H1 (cell line): ENCODE measurements around the gene GABPB1. TPM values are rescaled to one million over a fixed set of nuclear protein-coding genes. Genes with fewer than 3 reads are reported as not detected.

Source experiments
- CTCF ChIA-PET: fragments of 300-600 bp; sonication (Branson Sonifier 250); formaldehyde crosslinking; loops from one replicate; lab custom pipeline; 2021; ENCODE audit not compliant: partially characterized antibody; lab: Charles Lee
- POLR2A ChIA-PET: fragments of 300-600 bp; sonication (Branson Sonifier 250); formaldehyde crosslinking; loops from one replicate; lab custom pipeline; 2021; ENCODE audit warnings: inconsistent platforms; ENCODE audit not compliant: partially characterized antibody; lab: Charles Lee
- DNase-seq, 2 experiments: peaks; one replicate each; pipeline versions ENCODE4 v3.0.0 to v3.0.0-alpha.2; 2010 to 2022; ENCODE audit warnings: low spot score in 2 of 2, low read depth in 1 of 2, mixed read lengths in 1 of 2
- FAIRE-seq: peaks from 2 replicates; lab custom pipeline; 2011; peaks lifted over from hg19 to GRCh38; lab: Jason Lieb, UNC
- H2AFZ ChIP-seq: 2 replicates; pipeline ENCODE4 v1.8.1; 2012; ENCODE audit warnings: low read length, inconsistent platforms
- H2AK5ac ChIP-seq: 2 replicates; pipeline ENCODE4 v1.6.1; 2013; ENCODE audit warnings: low read depth, low read length
- H2BK120ac ChIP-seq: replicated peaks from 2 replicates; pipeline ENCODE3; 2013; ENCODE audit warnings: low read depth, low read length, inconsistent platforms
- H2BK12ac ChIP-seq: 2 replicates; pipeline ENCODE4 v1.6.1; 2013; ENCODE audit warnings: low read depth, low read length
- H2BK15ac ChIP-seq: 2 replicates; pipeline ENCODE4 v1.6.1; 2013; ENCODE audit warnings: low read length
- H2BK20ac ChIP-seq: 2 replicates; pipeline ENCODE4 v1.6.1; 2013; ENCODE audit warnings: low read length
- H2BK5ac ChIP-seq: 2 replicates; pipeline ENCODE4 v1.6.1; 2013; ENCODE audit warnings: low read depth, low read length
- H3K14ac ChIP-seq: 2 replicates; pipeline ENCODE4 v1.6.1; 2013; ENCODE audit warnings: inconsistent platforms; ENCODE audit not compliant: insufficient read length
- H3K18ac ChIP-seq: 2 replicates; pipeline ENCODE4 v1.6.1; 2013; ENCODE audit warnings: low read length; ENCODE audit errors: extremely low read depth
- H3K23ac ChIP-seq: 2 replicates; pipeline ENCODE4 v1.6.1; 2013; ENCODE audit warnings: inconsistent platforms; ENCODE audit not compliant: insufficient read length
- H3K23me2 ChIP-seq: 2 replicates; pipeline ENCODE4 v1.6.1; 2013; ENCODE audit warnings: low read depth, low read length
- H3K27ac ChIP-seq: 2 replicates; pipeline ENCODE4 v1.6.1; 2011; ENCODE audit warnings: low read depth, low read length, inconsistent platforms
- H3K27me3 ChIP-seq, 4 experiments: replicated peaks in 1 of 4; 1 replicate in 1 of 4; 2 replicates in 3 of 4; pipeline versions ENCODE4 v1.6.1 to v1.8.1; 2011 to 2013; ENCODE audit warnings: low read length in 3 of 4, mild to moderate bottlenecking in 3 of 4, inconsistent platforms in 2 of 4, mixed read lengths in 2 of 4, moderate library complexity in 1 of 4; ENCODE audit not compliant: control insufficient read depth in 3 of 4, insufficient read depth in 3 of 4; ENCODE audit errors: extremely low read depth in 1 of 4
- H3K36me3 ChIP-seq, 4 experiments: 2 replicates each; pipeline versions ENCODE4 v1.6.1 to v1.8.1; 2011 to 2013; ENCODE audit warnings: mild to moderate bottlenecking in 4 of 4, low read length in 3 of 4, moderate library complexity in 2 of 4, control low read depth in 1 of 4, inconsistent platforms in 1 of 4; ENCODE audit not compliant: insufficient read depth in 4 of 4, control insufficient read depth in 2 of 4
- H3K4ac ChIP-seq: replicated peaks from 2 replicates; pipeline ENCODE3; 2013; ENCODE audit warnings: low read length, low read depth, mixed read lengths, inconsistent platforms; ENCODE audit not compliant: insufficient read length
- H3K4me1 ChIP-seq, 4 experiments: replicated peaks in 1 of 4; 1 replicate in 1 of 4; 2 replicates in 3 of 4; pipeline versions ENCODE4 v1.6.1 to v1.8.1; 2011 to 2013; ENCODE audit warnings: low read length in 3 of 4, inconsistent platforms in 2 of 4, mixed read lengths in 1 of 4; ENCODE audit not compliant: insufficient read depth in 4 of 4, control insufficient read depth in 3 of 4
- H3K4me2 ChIP-seq, 2 experiments: 2 replicates each; pipeline versions ENCODE4 v1.6.1 to v1.8.1; 2011 to 2013; ENCODE audit warnings: low read depth in 2 of 2, low read length in 2 of 2, control low read depth in 1 of 2, inconsistent platforms in 1 of 2, mild to moderate bottlenecking in 1 of 2; ENCODE audit not compliant: insufficient read depth in 1 of 2
- H3K4me3 ChIP-seq, 4 experiments: fragments of 200-600, 300-600 bp in 1 of 4; sonication (generic), shearing (Covaris generic), sonication (Bioruptor Twin) in 1 of 4; 2 replicates each; pipeline versions ENCODE4 v1.5.1 to v1.8.1; 2011 to 2016; ENCODE audit warnings: low read length in 4 of 4, low read depth in 3 of 4, control low read depth in 2 of 4, inconsistent platforms in 2 of 4, mild to moderate bottlenecking in 2 of 4, mixed read lengths in 1 of 4, moderate library complexity in 1 of 4; ENCODE audit not compliant: insufficient read depth in 2 of 4; ENCODE audit errors: extremely low read depth in 1 of 4
- H3K56ac ChIP-seq: replicated peaks from 2 replicates; pipeline ENCODE3; 2013; ENCODE audit warnings: low read depth, mild to moderate bottlenecking, mixed read lengths, low read length, inconsistent platforms; ENCODE audit not compliant: insufficient read length
- H3K79me1 ChIP-seq: 2 replicates; pipeline ENCODE4 v1.6.1; 2013; ENCODE audit warnings: low read depth, low read length, control low read depth
- H3K79me2 ChIP-seq, 2 experiments: 2 replicates each; pipeline versions ENCODE4 v1.6.1 to v1.8.1; 2012 to 2013; ENCODE audit warnings: low read length in 2 of 2, mild to moderate bottlenecking in 2 of 2, inconsistent platforms in 1 of 2; ENCODE audit not compliant: insufficient read depth in 2 of 2, control insufficient read depth in 1 of 2
- H3K9ac ChIP-seq, 4 experiments: replicated peaks in 1 of 4; 1 replicate in 1 of 4; 2 replicates in 3 of 4; pipeline versions ENCODE4 v1.6.1 to v1.8.1; 2011 to 2013; ENCODE audit warnings: low read depth in 3 of 4, low read length in 3 of 4, control low read depth in 2 of 4, mild to moderate bottlenecking in 2 of 4, moderate library complexity in 2 of 4, inconsistent platforms in 1 of 4; ENCODE audit errors: extremely low read depth in 1 of 4
- H3K9me3 ChIP-seq, 2 experiments: 2 replicates each; pipeline versions ENCODE4 v1.6.1 to v1.8.1; 2012 to 2013; ENCODE audit warnings: mild to moderate bottlenecking in 2 of 2, moderate library complexity in 2 of 2, control low read depth in 1 of 2, inconsistent platforms in 1 of 2, low read depth in 1 of 2, low read length in 1 of 2, mixed read lengths in 1 of 2; ENCODE audit not compliant: insufficient read depth in 2 of 2
- H4K20me1 ChIP-seq, 2 experiments: replicated peaks in 1 of 2; 2 replicates each; pipeline versions ENCODE3 to v1.8.1; 2011 to 2013; ENCODE audit warnings: inconsistent platforms in 2 of 2, low read length in 2 of 2, mild to moderate bottlenecking in 1 of 2; ENCODE audit not compliant: insufficient read depth in 2 of 2, control insufficient read depth in 1 of 2
- H4K5ac ChIP-seq: 2 replicates; pipeline ENCODE4 v1.6.1; 2013; ENCODE audit warnings: low read length, low read depth, mixed read lengths, inconsistent platforms; ENCODE audit not compliant: insufficient read length
- H4K8ac ChIP-seq: 2 replicates; pipeline ENCODE4 v1.8.0; 2013; ENCODE audit warnings: mild to moderate bottlenecking, moderate library complexity, low read length, inconsistent platforms; ENCODE audit not compliant: insufficient read depth; ENCODE audit errors: extremely low read depth
- H4K91ac ChIP-seq: replicated peaks from 2 replicates; pipeline ENCODE3; 2013; ENCODE audit warnings: low read length, mixed read lengths, inconsistent platforms; ENCODE audit not compliant: insufficient read length
- E2F6 ChIP-seq: IDR thresholded peaks from 2 replicates; pipeline ENCODE4 v1.6.1; 2012; ENCODE audit warnings: inconsistent platforms
- JUND ChIP-seq: IDR thresholded peaks from 2 replicates; pipeline ENCODE4 v1.6.1; 2011; ENCODE audit warnings: mild to moderate bottlenecking, improper control_type of control experiment, low read length
- POLR2A ChIP-seq, 2 experiments: IDR thresholded peaks; 1 replicate in 1 of 2; 2 replicates in 1 of 2; pipeline ENCODE4 v1.6.1; 2011; ENCODE audit warnings: low read depth in 2 of 2, low read length in 2 of 2, mild to moderate bottlenecking in 2 of 2; ENCODE audit errors: control extremely low read depth in 1 of 2
- RBBP5 ChIP-seq: IDR thresholded peaks from 2 replicates; pipeline ENCODE4 v1.7.1; 2012; ENCODE audit warnings: low read depth, mild to moderate bottlenecking, inconsistent platforms, low read length, moderate library complexity, borderline replicate concordance
- RFX5 ChIP-seq: IDR thresholded peaks from 2 replicates; pipeline ENCODE4 v1.6.1; 2011; ENCODE audit warnings: low read depth, low read length, improper control_type of control experiment, borderline replicate concordance
- RXRA ChIP-seq: IDR thresholded peaks from 2 replicates; pipeline ENCODE4 v1.6.1; 2011; ENCODE audit warnings: low read depth, mild to moderate bottlenecking, low read length, moderate library complexity; ENCODE audit not compliant: insufficient read depth
- WGBS, 2 experiments: shearing (Covaris generic) in 1 of 2; methylation state at CpG; one replicate each; pipeline versions ENCODE4 v1.1.6 to v1.1.7; 2013 to 2015; ENCODE audit warnings: low lambda C conversion rate in 2 of 2, mixed read lengths in 2 of 2, inconsistent platforms in 1 of 2, low coverage in 1 of 2, missing lambda C conversion rate in 1 of 2; ENCODE audit not compliant: insufficient replicate concordance in 2 of 2, insufficient coverage in 1 of 2, insufficient read length in 1 of 2; ENCODE audit errors: extremely low coverage in 1 of 2, missing lambda C conversion rate in 1 of 2; 5-methylcytosine and 5-hydroxymethylcytosine counted together
- polyA plus RNA-seq, 7 experiments: library from polyadenylated mRNA; depleted of rRNA in 3 of 7; stranded (reverse) in 5 of 7; unstranded in 2 of 7; fragments of >200 nt in 5 of 7; fragments of 200-250 nt in 2 of 7; gene quantifications; 1 replicate in 5 of 7; 2 replicates in 1 of 7; 4 replicates in 1 of 7; pipeline versions ENCODE4 v1.2.1 to v1.2.3, GENCODE V29; 2011 to 2013; ENCODE audit warnings: missing spikeins in 2 of 7, mixed read lengths in 2 of 7
- total RNA-seq: library from RNA; stranded (reverse); fragmentation: NEBNext Ultra II Directional; extraction: Animal tissue kit (Norgen Biotek cat#: 25700); gene quantifications from 2 replicates; pipeline ENCODE4 v1.2.1, GENCODE V29; 2021

Gene GABPB1
- total and polyA plus RNA-seq, 2 of the 8 experiments (the other 6 are each of a cell fraction or from before 2014, with no cell fraction given), result 24.5 to 32.3 TPM

- Histone ChIP-seq H3K56ac (no peak overlapping the region), H3K9me3 (no peaks in the 10 kb centered on the region), H3K23ac (no peak overlapping the region), H3K14ac (no peak overlapping the region), H3K79me2 (no peaks in the 10 kb centered on the region; a peak in 1 of 4 replicates), H2AFZ (no peak overlapping the region), H3K23me2 (no peaks in the 10 kb centered on the region), H3K4me1 (no peaks in the 10 kb centered on the region), H3K18ac (no peak overlapping the region), H3K36me3 (peaks cover 0 to 3% (median 0%) of the 10 kb centered on the region in 4 experiments; a peak in 2 of 8 replicates), H2BK5ac (no peak overlapping the region), H4K8ac (no peak overlapping the region), H3K79me1 (no peaks in the 10 kb centered on the region), H3K4me2 (no peak overlapping the region), H2AK5ac (no peak overlapping the region), H3K27ac (no peak overlapping the region), H3K4me3 (no peak overlapping the region), H3K9ac (no peak overlapping the region)
- DNase-seq, result no peak
- CTCF ChIA-PET, result interaction anchor here (0.9 to 1.7 kb wide), 5 partner anchors 11 to 46 kb away, joined by 3 to 7 read pairs (median 4); no protein-coding TSS in a partner anchor
- FAIRE-seq, result no peak
- TF ChIP-seq JUND, result no peak
- TF ChIP-seq POLR2A (IDR thresholded peaks at IDR 0.05; ENCODE audit: control extremely low read depth in 1 of 2, low read depth in 2 of 2, low read length in 2 of 2), result no peak
- TF ChIP-seq RFX5, result no peak
- no peak for TF ChIP-seq RBBP5
- TF ChIP-seq RXRA, result no peak
- TF ChIP-seq E2F6, result no peak
- TF ChIP-seq, all 59 proteins: peak for 0
- 93% methylated on average over 3 of the region's 3 CpGs; no CpG with 5 or more reads in 1 of the 2 experiments for WGBS, 2 experiments
- Histone ChIP-seq H2BK12ac (no peak overlapping the region), H2BK15ac (no peak overlapping the region), H4K91ac (no peak overlapping the region), H2BK20ac (no peak overlapping the region), H4K5ac (no peak overlapping the region), H3K27me3 (no peaks in the 10 kb centered on the region), H2BK120ac (no peak overlapping the region), H4K20me1 (no peaks in the 10 kb centered on the region), H3K4ac (no peak overlapping the region)
- POLR2A ChIA-PET, result no interaction called here
These were observed 126.1 kb downstream of the GABPB1 start for GRCh38 chr15:50228866-50229265.
